Trophoblast cell (in vitro differentiated cells and primary cell): ENCODE results near the gene CACNA1C.
A peak's percentile ranks its signal among the peaks of the same experiment; 100 is the strongest.

Experiments used
- DNase-seq, 2 donors: peaks; one replicate each; pipeline ENCODE4 v3.0.0-alpha.2; 2016
- H2AFZ ChIP-seq: 2 replicates; pipeline ENCODE4 v1.6.1; 2013; ENCODE audit warnings: low read length, moderate library complexity, mild to moderate bottlenecking; ENCODE audit not compliant: insufficient read depth, poor library complexity
- H2AK5ac ChIP-seq: 2 replicates; pipeline ENCODE4 v1.6.1; 2013; ENCODE audit warnings: mild to moderate bottlenecking, low read length
- H2BK120ac ChIP-seq: 2 replicates; pipeline ENCODE4 v1.6.1; 2013; ENCODE audit warnings: low read length, mild to moderate bottlenecking, moderate library complexity; ENCODE audit not compliant: insufficient read depth, poor library complexity
- H2BK12ac ChIP-seq: 2 replicates; pipeline ENCODE4 v1.6.1; 2013; ENCODE audit warnings: mild to moderate bottlenecking, low read length, moderate library complexity
- H2BK5ac ChIP-seq: 2 replicates; pipeline ENCODE4 v1.6.1; 2013; ENCODE audit warnings: low read length, low read depth, moderate library complexity, mild to moderate bottlenecking; ENCODE audit not compliant: poor library complexity
- H3K14ac ChIP-seq: 2 replicates; pipeline ENCODE4 v1.6.1; 2013; ENCODE audit warnings: mild to moderate bottlenecking, low read length
- H3K18ac ChIP-seq: 2 replicates; pipeline ENCODE4 v1.6.1; 2013; ENCODE audit warnings: mild to moderate bottlenecking, low read length
- H3K23ac ChIP-seq: 2 replicates; pipeline ENCODE4 v1.6.1; 2013; ENCODE audit warnings: low read length
- H3K27ac ChIP-seq: 2 replicates; pipeline ENCODE4 v1.5.1; 2013; ENCODE audit warnings: low read depth, mild to moderate bottlenecking, inconsistent platforms, low read length, moderate library complexity
- H3K27me3 ChIP-seq: 2 replicates; pipeline ENCODE4 v1.6.1; 2013; ENCODE audit warnings: inconsistent platforms, mild to moderate bottlenecking, low read length, moderate library complexity; ENCODE audit not compliant: insufficient read depth
- H3K36me3 ChIP-seq, 2 experiments: 1 replicate in 1 of 2; 2 replicates in 1 of 2; pipeline ENCODE4 v1.6.1; 2013; ENCODE audit warnings: low read length in 2 of 2, mild to moderate bottlenecking in 2 of 2, moderate library complexity in 1 of 2; ENCODE audit not compliant: insufficient read depth in 2 of 2, control insufficient read depth in 1 of 2
- H3K4ac ChIP-seq: 2 replicates; pipeline ENCODE4 v1.6.1; 2013; ENCODE audit warnings: low read depth, mild to moderate bottlenecking, low read length, moderate library complexity
- H3K4me1 ChIP-seq, 2 experiments: 1 replicate in 1 of 2; 2 replicates in 1 of 2; pipeline ENCODE4 v1.6.1; 2013; ENCODE audit warnings: low read length in 2 of 2, mild to moderate bottlenecking in 2 of 2, moderate library complexity in 1 of 2; ENCODE audit not compliant: insufficient read depth in 2 of 2, control insufficient read depth in 1 of 2
- H3K4me2 ChIP-seq: 2 replicates; pipeline ENCODE4 v1.6.1; 2013; ENCODE audit warnings: inconsistent platforms, mild to moderate bottlenecking, low read length, moderate library complexity
- H3K4me3 ChIP-seq: 2 replicates; pipeline ENCODE4 v1.5.1; 2013; ENCODE audit warnings: mild to moderate bottlenecking, low read depth, low read length, inconsistent platforms
- H3K79me1 ChIP-seq: one replicate; pipeline ENCODE4 v1.6.1; 2013; ENCODE audit warnings: low read length
- H3K79me2 ChIP-seq: 2 replicates; pipeline ENCODE4 v1.6.1; 2013; ENCODE audit warnings: low read length, mild to moderate bottlenecking; ENCODE audit not compliant: control insufficient read depth, insufficient read depth, poor library complexity
- H3K9ac ChIP-seq: 2 replicates; pipeline ENCODE4 v1.6.1; 2013; ENCODE audit warnings: mild to moderate bottlenecking, low read length
- H3K9me3 ChIP-seq: 2 replicates; pipeline ENCODE4 v1.6.1; 2013; ENCODE audit warnings: low read depth, mild to moderate bottlenecking, control low read depth, inconsistent platforms, low read length; ENCODE audit not compliant: insufficient read depth
- H4K12ac ChIP-seq: 2 replicates; pipeline ENCODE4 v1.6.1; 2013; ENCODE audit warnings: low read depth, mild to moderate bottlenecking, low read length, moderate library complexity
- H4K8ac ChIP-seq: 2 replicates; pipeline ENCODE4 v1.6.1; 2013; ENCODE audit warnings: low read depth, mild to moderate bottlenecking, low read length, moderate library complexity
- H4K91ac ChIP-seq: one replicate; pipeline ENCODE4 v1.6.1; 2013; ENCODE audit warnings: low read depth, mild to moderate bottlenecking, low read length, moderate library complexity
- WGBS: extraction: QIAGEN DNeasy Blood & Tissue Kit; methylation state at CpG from one replicate; pipeline ENCODE4 v1.1.7; 2013; ENCODE audit warnings: missing lambda C conversion rate; ENCODE audit not compliant: insufficient read length, insufficient coverage; ENCODE audit errors: extremely low coverage; 5-methylcytosine and 5-hydroxymethylcytosine counted together

Gene CACNA1C

DNA sequence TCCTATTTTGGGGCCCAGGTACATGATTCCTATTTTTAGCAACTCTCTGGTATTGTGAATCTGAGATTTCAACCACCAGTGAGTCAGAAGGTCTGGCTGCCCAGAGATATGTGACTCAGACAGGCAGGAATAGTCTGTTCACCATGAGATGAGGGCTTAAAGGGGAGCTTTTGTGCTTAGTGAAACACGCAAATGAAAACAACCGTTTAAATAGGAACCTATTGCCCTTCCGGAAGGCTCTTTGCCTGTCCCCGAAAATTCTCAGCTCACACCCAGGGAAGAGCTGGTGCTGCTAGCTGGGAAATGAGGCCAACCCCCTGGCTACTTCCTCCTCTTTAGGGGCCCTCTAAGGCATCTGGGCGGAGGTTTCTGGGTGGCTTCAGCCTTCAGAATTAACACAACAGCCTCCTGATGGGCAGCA is 283.6 kb downstream of the CACNA1C start:
- peaks cover 40% of the 10 kb centered on the region for H3K79me1 ChIP-seq
- DNase-seq = peak; percentile 53 to 74
- H3K9me3 ChIP-seq = peaks cover 4% of the 10 kb centered on the region
- no CpG with 5 or more reads among the region's 5 CpGs for WGBS
- peak overlapping the region; percentile 99 for H4K91ac ChIP-seq
- peak overlapping the region; percentile 24 for H3K4ac ChIP-seq
- H3K4me3 ChIP-seq = no peak overlapping the region
- H2AFZ ChIP-seq = no peak overlapping the region
- peak overlapping the region; percentile 99 for H2BK12ac ChIP-seq
- H3K27me3 ChIP-seq = no peaks in the 10 kb centered on the region
- peak overlapping the region; percentile 83 for H2BK5ac ChIP-seq
- H2AK5ac ChIP-seq = peak overlapping the region; percentile 13
- peaks cover 6% of the 10 kb centered on the region for H3K79me2 ChIP-seq
- H3K4me1 ChIP-seq = peaks cover 32 to 47% of the 10 kb centered on the region in 2 experiments
- peak overlapping the region; percentile 68 for H3K18ac ChIP-seq
- no peaks in the 10 kb centered on the region for H3K36me3 ChIP-seq
- H4K12ac ChIP-seq = peak overlapping the region; percentile 4
- H3K23ac ChIP-seq = no peak overlapping the region
- peak overlapping the region; percentile 94 for H3K27ac ChIP-seq
- H4K8ac ChIP-seq = peak overlapping the region; percentile 35
- no peak overlapping the region for H3K9ac ChIP-seq
- H3K4me2 ChIP-seq = no peak overlapping the region
- peak overlapping the region; percentile 95 for H3K14ac ChIP-seq
- H2BK120ac ChIP-seq = peak overlapping the region; percentile 98

- peaks cover 32 to 51% of the 10 kb centered on the region in 2 experiments for H3K4me1 ChIP-seq
- H3K9me3 ChIP-seq = peaks cover 4% of the 10 kb centered on the region
- peak overlapping the region; percentile 57 for H3K4ac ChIP-seq
- peak overlapping the region; percentile 35 for H4K8ac ChIP-seq
- H2AFZ ChIP-seq = peak overlapping the region; percentile 15
- no peaks in the 10 kb centered on the region for H3K27me3 ChIP-seq
- WGBS = no CpG with 5 or more reads among the region's 11 CpGs
- H3K27ac ChIP-seq = peak overlapping the region; percentile 94
- peak overlapping the region; percentile 95 for H3K14ac ChIP-seq
- peak overlapping the region; percentile 47 for H3K18ac ChIP-seq
- no peaks in the 10 kb centered on the region for H3K36me3 ChIP-seq
- peak overlapping the region; percentile 99 for H4K91ac ChIP-seq
- H2AK5ac ChIP-seq = peak overlapping the region; percentile 59
- peak overlapping the region; percentile 99 for H2BK12ac ChIP-seq
- no peak overlapping the region for H3K23ac ChIP-seq
- H3K4me2 ChIP-seq = no peak overlapping the region
- peaks cover 40% of the 10 kb centered on the region for H3K79me1 ChIP-seq
- peak overlapping the region; percentile 98 for H2BK120ac ChIP-seq
- no peak overlapping the region for H4K12ac ChIP-seq
- H3K9ac ChIP-seq = no peak overlapping the region
- H3K79me2 ChIP-seq = peaks cover 6% of the 10 kb centered on the region
- H3K4me3 ChIP-seq = no peak overlapping the region
- peak overlapping the region; percentile 83 for H2BK5ac ChIP-seq
- peak in 1 of 2 donors; percentile 6 for DNase-seq
Observed at GRCh38 chr12:2337031-2338010, 284.5 kb downstream of the CACNA1C start.

- H4K91ac ChIP-seq = peak overlapping the region; percentile 30
- no peak overlapping the region for H3K4ac ChIP-seq
- no peak for DNase-seq
- H3K9me3 ChIP-seq = peaks cover 3% of the 10 kb centered on the region
- no peak overlapping the region for H3K4me3 ChIP-seq
- no peaks in the 10 kb centered on the region for H3K36me3 ChIP-seq
- H3K4me1 ChIP-seq = peaks cover 32 to 47% of the 10 kb centered on the region in 2 experiments
- H3K18ac ChIP-seq = peak overlapping the region; percentile 69
- H3K9ac ChIP-seq = no peak overlapping the region
- H3K79me2 ChIP-seq = peaks cover 6% of the 10 kb centered on the region
- H3K27me3 ChIP-seq = no peaks in the 10 kb centered on the region
- no peak overlapping the region for H2AFZ ChIP-seq
- H3K23ac ChIP-seq = no peak overlapping the region
- H3K14ac ChIP-seq = peak overlapping the region; percentile 5
- no peak overlapping the region for H3K27ac ChIP-seq
- peak overlapping the region; percentile 34 for H2AK5ac ChIP-seq
- H4K8ac ChIP-seq = peak overlapping the region; percentile 21
- H2BK12ac ChIP-seq = peak overlapping the region; percentile 76
- no peak overlapping the region for H4K12ac ChIP-seq
- H2BK5ac ChIP-seq = no peak overlapping the region
- H3K79me1 ChIP-seq = peaks cover 37% of the 10 kb centered on the region
- H2BK120ac ChIP-seq = peak overlapping the region; percentile 10
- no peak overlapping the region for H3K4me2 ChIP-seq
- no CpG with 5 or more reads among the region's 5 CpGs for WGBS
Observed at GRCh38 chr12:2338381-2338780, 285.6 kb downstream of the CACNA1C start.

DNA sequence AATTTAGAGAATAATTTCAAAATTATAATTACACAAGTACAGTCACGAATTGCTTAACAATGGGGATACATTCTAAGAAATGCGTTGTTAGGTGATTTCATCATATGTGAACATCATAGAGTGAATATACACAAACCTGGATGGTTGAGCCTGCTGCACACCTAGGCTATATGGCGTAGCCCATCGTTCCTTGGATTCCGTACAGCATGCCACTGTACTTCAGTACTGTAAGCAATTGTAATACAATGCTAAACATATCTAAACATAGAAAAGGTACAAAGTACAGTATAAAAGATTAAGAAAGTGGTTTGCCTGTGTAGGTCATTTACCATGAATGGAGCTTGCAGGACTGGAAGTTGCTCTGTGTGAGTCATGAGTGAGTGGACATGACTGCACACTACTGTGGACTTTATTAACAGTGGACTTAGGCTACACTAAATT is 286.2 kb downstream of the CACNA1C start:
- H2BK120ac ChIP-seq = no peak overlapping the region

More for the DNA sequence above, 286.2 kb downstream of the CACNA1C start:
- DNase-seq = peak; percentile 44 to 80
- H4K8ac ChIP-seq = no peak overlapping the region
- no peak overlapping the region for H3K23ac ChIP-seq
- no peak overlapping the region for H3K4ac ChIP-seq
- H3K18ac ChIP-seq = no peak overlapping the region
- no peak overlapping the region for H3K4me2 ChIP-seq
- WGBS = no CpG with 5 or more reads among the region's 5 CpGs
- H2BK12ac ChIP-seq = no peak overlapping the region
- no peak overlapping the region for H4K12ac ChIP-seq
- no peak overlapping the region for H3K14ac ChIP-seq
- peaks cover 6% of the 10 kb centered on the region for H3K79me2 ChIP-seq
- no peak overlapping the region for H2BK5ac ChIP-seq
- no peak overlapping the region for H2AFZ ChIP-seq
- H4K91ac ChIP-seq = no peak overlapping the region
- peaks cover 36% of the 10 kb centered on the region for H3K79me1 ChIP-seq
- no peaks in the 10 kb centered on the region for H3K36me3 ChIP-seq
- H3K4me3 ChIP-seq = no peak overlapping the region
- H3K27me3 ChIP-seq = no peaks in the 10 kb centered on the region
- no peak overlapping the region for H3K27ac ChIP-seq
- H2AK5ac ChIP-seq = no peak overlapping the region
- peaks cover 1% of the 10 kb centered on the region for H3K9me3 ChIP-seq
- H3K4me1 ChIP-seq = peaks cover 32 to 44% of the 10 kb centered on the region in 2 experiments
- H3K9ac ChIP-seq = no peak overlapping the region
